Measurements from ENCODE around the gene SCGB1D1.

Gene SCGB1D1

GRCh38 chr11:62190011-62190410 lies at the start of gene SCGB1D1:
Gene SCGB1D1, plus strand, starts transcription at chr11:62190216. Its CDS starts 69 bp downstream, at chr11:62190285.
- DNase-seq (ENCODE audit: low spot score): no peak

- no peak for DNase-seq (ENCODE audit: low spot score)
Measured at GRCh38 chr11:62140304-62141110, 49.5 kb upstream of the SCGB1D1 start.

GRCh38 chr11:62141111-62142042 lies 48.6 kb upstream of the SCGB1D1 start:
- DNase-seq (ENCODE audit: low spot score): no peak

GRCh38 chr11:62142043-62142375 lies 48.0 kb upstream of the SCGB1D1 start:
- DNase-seq (ENCODE audit: low spot score): no peak

- peak; percentile 62 for DNase-seq (ENCODE audit: low spot score)
Measured at GRCh38 chr11:62142921-62143320, 47.1 kb upstream of the SCGB1D1 start.

GRCh38 chr11:62143727-62144126 lies 46.3 kb upstream of the SCGB1D1 start:
- DNase-seq (ENCODE audit: low spot score): no peak

GRCh38 chr11:62144641-62145255 lies 45.3 kb upstream of the SCGB1D1 start:
- no peak for DNase-seq (ENCODE audit: low spot score)

GRCh38 chr11:62145261-62145871 lies 44.6 kb upstream of the SCGB1D1 start:
- DNase-seq (ENCODE audit: low spot score): no peak

GRCh38 chr11:62146476-62147200 lies 43.4 kb upstream of the SCGB1D1 start:
- DNase-seq (ENCODE audit: low spot score): peak; percentile 27

GRCh38 chr11:62147545-62147944 lies 42.5 kb upstream of the SCGB1D1 start:
- no peak for DNase-seq (ENCODE audit: low spot score)

- no peak for DNase-seq (ENCODE audit: low spot score)
Measured at GRCh38 chr11:62148271-62148980, 41.6 kb upstream of the SCGB1D1 start.

GRCh38 chr11:62149986-62150886 lies 39.8 kb upstream of the SCGB1D1 start:
- DNase-seq (ENCODE audit: low spot score): no peak

- no peak for DNase-seq (ENCODE audit: low spot score)
Measured at GRCh38 chr11:62150887-62151736, 38.9 kb upstream of the SCGB1D1 start.

- no peak for DNase-seq (ENCODE audit: low spot score)
Measured at GRCh38 chr11:62151737-62152102, 38.3 kb upstream of the SCGB1D1 start.

GRCh38 chr11:62152245-62153086 lies 37.5 kb upstream of the SCGB1D1 start:
- no peak for DNase-seq (ENCODE audit: low spot score)

GRCh38 chr11:62153087-62153395 lies 37.0 kb upstream of the SCGB1D1 start:
- DNase-seq (ENCODE audit: low spot score): no peak

- no peak for DNase-seq (ENCODE audit: low spot score)
Measured at GRCh38 chr11:62153617-62154016, 36.4 kb upstream of the SCGB1D1 start.

GRCh38 chr11:62157603-62158002 lies 32.4 kb upstream of the SCGB1D1 start:
- peak; percentile 34 for DNase-seq (ENCODE audit: low spot score)

All from cerebellar cortex (tissue), 1 donor.